PC-9 (cell line): ENCODE data around the gene RBM19.

Experiments used
- CTCF ChIP-seq: fragments of 200-600 bp; sonication (generic); conservative IDR thresholded peaks from 2 replicates; pipeline ENCODE4 v1.6.1; 2017; ENCODE audit warnings: mixed run types, antibody characterized with exemption, mild to moderate bottlenecking, moderate library complexity
- EZH2 ChIP-seq: fragments of 200-600 bp; sonication (generic); IDR thresholded peaks from 2 replicates; pipeline ENCODE4 v1.8.0; 2017; ENCODE audit warnings: antibody characterized with exemption, low read depth

- TF ChIP-seq CTCF (no peak), EZH2 (no peak)
Observed at GRCh38 chr12:113833422-113833821, 132.7 kb downstream of the RBM19 start.
